Large intestine (tissue), 3 donors: ENCODE data around the gene PLEKHG1. TPM values are rescaled to one million over a fixed set of nuclear protein-coding genes. Genes with fewer than 3 reads are reported as not detected.

ENCODE experiments used
- DNase-seq, 2 donors: peaks; one replicate each; pipeline versions ENCODE4 v3.0.0 to v3.0.0-alpha.2; 2013
- H3K27ac ChIP-seq: one replicate; pipeline ENCODE4 v1.5.1; 2013; ENCODE audit warnings: low read length
- H3K27me3 ChIP-seq: 2 replicates; pipeline ENCODE4 v1.6.1; 2013; ENCODE audit warnings: low read length; ENCODE audit not compliant: control insufficient read depth, insufficient read depth
- H3K36me3 ChIP-seq: 2 replicates; pipeline ENCODE4 v1.6.1; 2013; ENCODE audit warnings: low read length; ENCODE audit not compliant: control insufficient read depth, insufficient read depth
- H3K4me1 ChIP-seq: one replicate; pipeline ENCODE4 v1.6.1; 2013; ENCODE audit warnings: low read length; ENCODE audit not compliant: control insufficient read depth, insufficient read depth
- H3K4me3 ChIP-seq: one replicate; pipeline ENCODE4 v1.5.1; 2013; ENCODE audit warnings: low read length
- H3K9me3 ChIP-seq: one replicate; pipeline ENCODE4 v1.6.1; 2013; ENCODE audit warnings: mild to moderate bottlenecking, low read depth, low read length, moderate library complexity; ENCODE audit not compliant: control insufficient read depth
- WGBS: methylation state at CpG from one replicate; pipeline ENCODE4 v1.1.5; 2013; ENCODE audit warnings: low lambda C conversion rate; ENCODE audit not compliant: insufficient coverage; 5-methylcytosine and 5-hydroxymethylcytosine counted together
- polyA plus RNA-seq: library from polyadenylated mRNA; unstranded; fragments of 120-200 nt; gene quantifications from one replicate; pipeline ENCODE4 v1.2.1, GENCODE V29; 2013

Gene PLEKHG1
- polyA plus RNA-seq, 1 donor, result 7.2 TPM

GRCh38 chr6:150637266-150637665 lies 37.6 kb downstream of the PLEKHG1 start:
- DNase-seq, result no peak
- no peak overlapping the region for H3K4me3 ChIP-seq
- 100% methylated on average over 1 of the region's 1 CpG for WGBS
- H3K36me3 ChIP-seq, result no peaks in the 10 kb centered on the region
- H3K9me3 ChIP-seq, result no peaks in the 10 kb centered on the region
- H3K27me3 ChIP-seq, result no peaks in the 10 kb centered on the region
- peaks cover 31% of the 10 kb centered on the region for H3K4me1 ChIP-seq
- H3K27ac ChIP-seq, result no peak overlapping the region

- no peak for DNase-seq
- 80% methylated on average over 1 of the region's 1 CpG for WGBS
- H3K36me3 ChIP-seq, result no peaks in the 10 kb centered on the region
- H3K4me1 ChIP-seq, result peaks cover 26% of the 10 kb centered on the region
- H3K9me3 ChIP-seq, result no peaks in the 10 kb centered on the region
- no peak overlapping the region for H3K4me3 ChIP-seq
- no peak overlapping the region for H3K27ac ChIP-seq
- no peaks in the 10 kb centered on the region for H3K27me3 ChIP-seq
These were observed 38.6 kb downstream of the PLEKHG1 start for GRCh38 chr6:150638267-150638666.

- Histone ChIP-seq H3K27me3 (no peaks in the 10 kb centered on the region), H3K27ac (no peak overlapping the region), H3K4me1 (peaks cover 23% of the 10 kb centered on the region), H3K9me3 (no peaks in the 10 kb centered on the region), H3K36me3 (no peaks in the 10 kb centered on the region), H3K4me3 (no peak overlapping the region)
- WGBS, result 67% methylated on average over 1 of the region's 1 CpG
- no peak for DNase-seq
These were observed 39.1 kb downstream of the PLEKHG1 start for GRCh38 chr6:150638765-150639164.

GRCh38 chr6:150639823-150640331 lies 40.2 kb downstream of the PLEKHG1 start:
- no peak for DNase-seq
- WGBS, result 100% methylated on average over 1 of the region's 9 CpGs
- H3K36me3 ChIP-seq, result no peaks in the 10 kb centered on the region
- H3K4me1 ChIP-seq, result peaks cover 22% of the 10 kb centered on the region
- H3K9me3 ChIP-seq, result no peaks in the 10 kb centered on the region
- H3K27ac ChIP-seq, result no peak overlapping the region
- no peaks in the 10 kb centered on the region for H3K27me3 ChIP-seq
- H3K4me3 ChIP-seq, result no peak overlapping the region

- H3K9me3 ChIP-seq, result no peaks in the 10 kb centered on the region
- H3K27me3 ChIP-seq, result no peaks in the 10 kb centered on the region
- no peaks in the 10 kb centered on the region for H3K36me3 ChIP-seq
- 80% methylated on average over 6 of the region's 7 CpGs for WGBS
- H3K27ac ChIP-seq, result no peak overlapping the region
- peak in 1 of 2 donors; percentile 57 for DNase-seq
- peaks cover 18% of the 10 kb centered on the region for H3K4me1 ChIP-seq
- H3K4me3 ChIP-seq, result peak overlapping the region; percentile 3
These were observed 41.0 kb downstream of the PLEKHG1 start for GRCh38 chr6:150640556-150641209.

- peak overlapping the region; percentile 3 for H3K4me3 ChIP-seq
- peak overlapping the region; percentile 13 for H3K27ac ChIP-seq
- H3K9me3 ChIP-seq, result no peaks in the 10 kb centered on the region
- DNase-seq, result peak in 1 of 2 donors; percentile 64
- no peaks in the 10 kb centered on the region for H3K27me3 ChIP-seq
- H3K36me3 ChIP-seq, result no peaks in the 10 kb centered on the region
- H3K4me1 ChIP-seq, result peaks cover 10% of the 10 kb centered on the region
- 53% methylated on average over 2 of the region's 6 CpGs for WGBS
These were observed 41.9 kb downstream of the PLEKHG1 start for GRCh38 chr6:150641398-150642139.

GRCh38 chr6:150646228-150646627 lies 46.5 kb downstream of the PLEKHG1 start:
- no CpG with 5 or more reads among the region's 2 CpGs for WGBS
- H3K4me1 ChIP-seq, result peaks cover 3% of the 10 kb centered on the region
- H3K4me3 ChIP-seq, result no peak overlapping the region
- H3K27ac ChIP-seq, result no peak overlapping the region
- H3K36me3 ChIP-seq, result no peaks in the 10 kb centered on the region
- DNase-seq, result no peak
- H3K9me3 ChIP-seq, result no peaks in the 10 kb centered on the region
- H3K27me3 ChIP-seq, result no peaks in the 10 kb centered on the region

- H3K4me1 ChIP-seq, result no peaks in the 10 kb centered on the region
- no peaks in the 10 kb centered on the region for H3K36me3 ChIP-seq
- H3K9me3 ChIP-seq, result no peaks in the 10 kb centered on the region
- no peak overlapping the region for H3K4me3 ChIP-seq
- no peaks in the 10 kb centered on the region for H3K27me3 ChIP-seq
- 100% methylated on average over 3 of the region's 3 CpGs for WGBS
- no peak overlapping the region for H3K27ac ChIP-seq
- DNase-seq, result no peak
These were observed 47.4 kb downstream of the PLEKHG1 start for GRCh38 chr6:150647051-150647450.

Other genes with a start within 250 kb of the PLEKHG1 start
- 15.9 TPM for gene IYD, start 230.9 kb upstream of the PLEKHG1 start, polyA plus RNA-seq